ENCODE measurements around the gene NUDT4.
A peak's percentile ranks its signal among the peaks of the same experiment; 100 is the strongest.

Gene NUDT4
- total RNA-seq: 66.4 to 139 (median 82.2) reads per million in 3 experiments

- peak; percentile 95 for DNase-seq
Observed at GRCh38 chr12:93377252-93378195, at the start of gene NUDT4. TSS of gene NUDT4 (plus strand) at chr12:93377925. CDS start at chr12:93378323, 398 bp downstream.

- DNase-seq: no peak
Observed at GRCh38 chr12:93333054-93333453, 44.7 kb upstream of the NUDT4 start.

- DNase-seq: no peak
Observed at GRCh38 chr12:93333828-93334227, 43.9 kb upstream of the NUDT4 start.

GRCh38 chr12:93335603-93336162 lies 42.0 kb upstream of the NUDT4 start:
- no peak for DNase-seq

- no peak for DNase-seq
Observed at GRCh38 chr12:93336291-93336741, 41.4 kb upstream of the NUDT4 start.

GRCh38 chr12:93338598-93338997 lies 39.1 kb upstream of the NUDT4 start:
- no peak for DNase-seq

- no peak for DNase-seq
Observed at GRCh38 chr12:93339695-93340094, 38.0 kb upstream of the NUDT4 start.

GRCh38 chr12:93341409-93342049 lies 36.2 kb upstream of the NUDT4 start:
- no peak for DNase-seq

GRCh38 chr12:93347054-93347785 lies 30.5 kb upstream of the NUDT4 start:
- no peak for DNase-seq

- no peak for DNase-seq
Observed at GRCh38 chr12:93348575-93349435, 28.9 kb upstream of the NUDT4 start.

GRCh38 chr12:93351726-93352125 lies 26.0 kb upstream of the NUDT4 start:
- no peak for DNase-seq

GRCh38 chr12:93352321-93352720 lies 25.4 kb upstream of the NUDT4 start:
- DNase-seq: no peak

- DNase-seq: no peak
Observed at GRCh38 chr12:93356214-93356613, 21.5 kb upstream of the NUDT4 start.

GRCh38 chr12:93358058-93358457 lies 19.7 kb upstream of the NUDT4 start:
- no peak for DNase-seq

- DNase-seq: no peak
Observed at GRCh38 chr12:93358821-93359220, 18.9 kb upstream of the NUDT4 start.

GRCh38 chr12:93360688-93361087 lies 17.0 kb upstream of the NUDT4 start:
- no peak for DNase-seq

GRCh38 chr12:93361151-93361919 lies 16.4 kb upstream of the NUDT4 start:
- no peak for DNase-seq

GRCh38 chr12:93363841-93364297 lies 13.9 kb upstream of the NUDT4 start:
- DNase-seq: no peak

- DNase-seq: no peak
Observed at GRCh38 chr12:93365616-93366405, 11.9 kb upstream of the NUDT4 start.

- DNase-seq: no peak
Observed at GRCh38 chr12:93366422-93366821, 11.3 kb upstream of the NUDT4 start.

Data from central memory CD4-positive, alpha-beta T cell (primary cell).